ENCODE measurements around the gene ANXA2R. TPM values are rescaled to one million over a fixed set of nuclear protein-coding genes. Genes with fewer than 3 reads are reported as not detected.

ANXA2R gene
- total RNA-seq (2011; cell fraction: chromatin; rRNA removed; ENCODE audit: low replicate concordance), result 22.1 and 27.2 TPM in 2 replicates
- total RNA-seq (2011; cell fraction: nucleolus; rRNA removed), result 17.0 and 20.7 TPM in 2 replicates
- total RNA-seq (2011; cell fraction: nucleoplasm; rRNA removed), result 21.3 and 21.4 TPM in 2 replicates
- total RNA-seq (2014; rRNA removed) (3.4 and 3.5 TPM in 2 replicates), total RNA-seq (2014; rRNA removed; fragmentation: Illumina TruSeq; extraction: Trizol) (2.8 and 3.4 TPM in 2 replicates), total RNA-seq (2015; rRNA removed; fragmentation: Illumina TruSeq; extraction: Trizol) (3.4 and 3.5 TPM in 2 replicates), total RNA-seq (2021) (3.9 and 4.3 TPM in 2 replicates), polyA plus RNA-seq (2011; rRNA removed) (2.3 and 2.7 TPM in 2 replicates), polyA plus RNA-seq (2014; fragmentation: Illumina TruSeq; extraction: Trizol) (2.3 and 3.4 TPM in 2 replicates), polyA plus RNA-seq (2014; fragmentation: Nextera tagmentation; extraction: Ambion mirVana) (1 to 10 TPM; 2.1 to 3.5 TPM), polyA plus RNA-seq (2014; rRNA removed) (4.8 and 7.5 TPM in 2 replicates), polyA minus RNA-seq (2011; rRNA and poly(A)+ RNA removed) (5.8 and 6.1 TPM in 2 replicates), Bru-seq, nascent RNA (percentile 89 among the genes with signal in this experiment), BruChase-seq, experiment 1, labeled RNA remaining after a 2-hour chase (percentile 82 among the genes with signal in this experiment), BruChase-seq, experiment 2, labeled RNA remaining after a 6-hour chase (percentile 81 among the genes with signal in this experiment)
- 2.6 and 3.1 TPM in 2 replicates for polyA plus RNA-seq (2011; cell fraction: cytosol; rRNA removed)
- polyA plus RNA-seq (2011; cell fraction: nucleus; rRNA removed), result 6.1 and 8.3 TPM in 2 replicates
- polyA plus RNA-seq (2012), result 3.4 and 6.0 TPM in 2 replicates
- polyA minus RNA-seq (2011; cell fraction: cytosol; rRNA and poly(A)+ RNA removed), result 0.48 and 1.8 TPM in 2 replicates
- 15.4 and 18.3 TPM in 2 replicates for polyA minus RNA-seq (2011; cell fraction: nucleus; rRNA and poly(A)+ RNA removed)
- long read RNA-seq, experiment 1, transcript ANXA2R-202 (1 exons, 1,265 nt), result major isoform, 6 of 6 reads
- long read RNA-seq, experiment 1, partial matches to known transcripts, result 0 of 6 reads
- long read RNA-seq, experiment 1, other reads (novel, unspliced or antisense), result 0 of 6 reads
- long read RNA-seq, experiment 2, partial matches to known transcripts, result 0 of 3 reads
- long read RNA-seq, experiment 2, other reads (novel, unspliced or antisense), result 0 of 3 reads
- long read RNA-seq, experiment 3, partial matches to known transcripts, result 0 of 2 reads
- long read RNA-seq, experiment 3, other reads (novel, unspliced or antisense), result 1 of 2 reads

DNA sequence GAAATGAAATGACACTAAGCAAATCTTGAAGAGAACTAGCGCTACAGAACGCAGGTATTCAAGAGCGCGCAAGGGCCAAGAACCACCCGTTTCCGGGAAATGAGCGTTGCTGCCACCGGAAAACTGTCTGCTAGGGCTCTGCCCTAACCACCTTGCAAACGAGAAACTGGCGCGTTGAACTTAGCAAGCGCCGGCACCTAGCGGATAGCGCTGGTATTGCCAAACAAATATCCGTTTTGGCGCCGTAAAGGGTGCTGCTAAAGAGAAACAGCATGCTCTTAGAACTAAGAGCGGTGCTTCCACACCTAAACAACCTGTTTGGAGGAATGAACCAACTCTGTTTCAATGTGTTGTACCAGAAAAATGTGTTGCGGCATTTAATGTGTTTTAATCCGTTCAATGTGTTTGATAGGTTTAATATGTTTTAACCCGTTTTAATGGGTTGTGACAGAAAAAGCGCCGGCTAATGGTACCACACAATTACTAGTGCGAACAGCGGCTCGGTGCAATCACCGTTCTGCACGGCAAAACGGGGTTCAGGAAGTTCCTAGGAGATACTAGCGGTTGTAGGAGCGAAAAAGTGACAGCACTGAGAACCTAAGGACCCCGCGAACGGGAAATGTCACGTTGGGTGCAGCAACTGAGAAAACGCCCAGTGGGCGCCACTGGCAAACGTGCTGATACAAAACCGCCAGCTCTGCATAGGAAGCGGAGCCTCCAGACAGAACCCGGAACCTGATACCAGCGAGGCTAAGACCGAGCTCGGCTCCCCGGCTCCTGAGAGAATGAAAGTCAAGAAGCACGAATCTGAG lies at the start of gene ANXA2R:
Gene ANXA2R, minus strand, starts transcription at position 33 of the 812 bp plus-strand sequence. CDS start 273 bp downstream, outside the sequence.
- peaks cover 13% of the 10 kb centered on the region; the same call in 2 of the 3 replicates for H3K36me3 ChIP-seq (ENCODE audit: control insufficient read depth, insufficient read depth, low read length)
- FAIRE-seq, result peak; percentile 96
- TF ChIP-seq UBTF (IDR thresholded peaks at IDR 0.05; ENCODE audit: borderline replicate concordance in 1 of 2, low read depth in 2 of 2, low read length in 2 of 2), result peak; percentile 76 to 89; a peak in 3 of 4 replicates
- TF ChIP-seq ATF1 (CRISPR knock-in tag; IDR thresholded peaks at IDR 0.05), result no peak
- peak; percentile 57; the same call in 1 of the 2 replicates for TF ChIP-seq ATF1 (tag; IDR thresholded peaks at IDR 0.05)
- no peak; the same call in 1 of the 2 replicates for TF ChIP-seq MIER1 (IDR thresholded peaks at IDR 0.05; ENCODE audit: low read depth)
- TF ChIP-seq ZNF311 (CRISPR knock-in tag; IDR thresholded peaks at IDR 0.05), result no peak
- TF ChIP-seq TAF7 (tag; IDR thresholded peaks at IDR 0.05), result no peak
- TF ChIP-seq, protein P1, sequence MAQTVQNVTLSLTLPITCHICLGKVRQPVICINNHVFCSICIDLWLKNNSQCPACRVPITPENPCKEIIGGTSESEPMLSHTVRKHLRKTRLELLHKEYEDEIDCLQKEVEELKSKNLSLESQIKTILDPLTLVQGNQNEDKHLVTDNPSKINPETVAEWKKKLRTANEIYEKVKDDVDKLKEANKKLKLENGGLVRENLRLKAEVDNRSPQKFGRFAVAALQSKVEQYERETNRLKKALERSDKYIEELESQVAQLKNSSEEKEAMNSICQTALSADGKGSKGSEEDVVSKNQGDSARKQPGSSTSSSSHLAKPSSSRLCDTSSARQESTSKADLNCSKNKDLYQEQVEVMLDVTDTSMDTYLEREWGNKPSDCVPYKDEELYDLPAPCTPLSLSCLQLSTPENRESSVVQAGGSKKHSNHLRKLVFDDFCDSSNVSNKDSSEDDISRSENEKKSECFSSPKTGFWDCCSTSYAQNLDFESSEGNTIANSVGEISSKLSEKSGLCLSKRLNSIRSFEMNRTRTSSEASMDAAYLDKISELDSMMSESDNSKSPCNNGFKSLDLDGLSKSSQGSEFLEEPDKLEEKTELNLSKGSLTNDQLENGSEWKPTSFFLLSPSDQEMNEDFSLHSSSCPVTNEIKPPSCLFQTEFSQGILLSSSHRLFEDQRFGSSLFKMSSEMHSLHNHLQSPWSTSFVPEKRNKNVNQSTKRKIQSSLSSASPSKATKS (CRISPR knock-in tag; IDR thresholded peaks at IDR 0.05), result no peak
- no peak for TF ChIP-seq RBM15 (IDR thresholded peaks at IDR 0.05; ENCODE audit: insufficient read depth, low read length)
- 0 out of 2 replicates have a peak, but pooled peaks have one; percentile 8 for TF ChIP-seq TEAD4 (IDR thresholded peaks at IDR 0.05; ENCODE audit: low read length)
- no peak for TF ChIP-seq TEAD4 (CRISPR knock-in tag; IDR thresholded peaks at IDR 0.05; ENCODE audit: borderline replicate concordance)

More for the DNA sequence above, at the start of gene ANXA2R:
- peak within 1 kb of the TSS; percentile 93 for H2AFZ ChIP-seq (ENCODE audit: low read depth, low read length)
- WGBS (ENCODE audit: insufficient coverage, low coverage, missing lambda C conversion rate), result under 1% methylated on average over 47 of the region's 47 CpGs
- POLR2A ChIA-PET, result interaction anchor here (0.7 to 4.3 kb wide), 17 partner anchors 14 to 518 kb away, joined by 3 to 38 read pairs (median 3); partner anchors contain the start of genes TMEM267 and ZNF131
- no peaks in the 10 kb centered on the region for H4K20me1 ChIP-seq (replicated peaks; ENCODE audit: control insufficient read depth, insufficient read depth, low read length)
- ATAC-seq, result peak; percentile 61
- CTCF ChIA-PET (ENCODE audit: low intra/inter-chr PET ratio), result interaction anchor here (0.8 to 3.1 kb wide), 14 partner anchors 16 to 349 kb away, joined by 3 to 20 read pairs (median 6); no protein-coding TSS in a partner anchor
- H3K9ac ChIP-seq (ENCODE audit: insufficient read depth in 1 of 2, low read depth in 2 of 2, low read length in 2 of 2), result peak within 1 kb of the TSS; percentile 88 to 90
- peaks cover 6 to 39% of the 10 kb centered on the region in 2 experiments; a peak in 4 of 5 replicates for H3K4me1 ChIP-seq (replicated peaks in 1 of 2; ENCODE audit: control insufficient read depth in 2 of 2, insufficient read depth in 2 of 2, low read length in 2 of 2)
- H3K9me1 ChIP-seq (ENCODE audit: control insufficient read depth, insufficient read depth, low read length), result no peaks in the 10 kb centered on the region
- H3K27ac ChIP-seq (ENCODE audit: extremely low read depth, low read depth, low read length), result peak within 1 kb of the TSS; percentile 94
- in situ Hi-C loops (cut with MboI), result loop anchor here (5.0 kb wide), 1 partner anchor 133 kb away; no protein-coding TSS in a partner anchor
- peak within 1 kb of the TSS; percentile 91 for H3K4me2 ChIP-seq (ENCODE audit: insufficient read depth, low read length)
- H3K9me3 ChIP-seq (replicated peaks; ENCODE audit: control insufficient read depth, insufficient read depth, low read depth, low read length), result no peaks in the 10 kb centered on the region; the same call in 1 of the 2 replicates
- peaks cover 82% of the 10 kb centered on the region for H3K79me2 ChIP-seq (ENCODE audit: control insufficient read depth, insufficient read depth, low read length)
- intact Hi-C loops (cut with micrococcal nuclease), result loop anchor here (1.0 to 10.0 kb wide), 8 partner anchors 25 to 456 kb away; partner anchors contain the start of genes CCDC152 and TMEM267
- peak; percentile 44 to 99 (median 58) for DNase-seq (ENCODE audit: extremely low read depth in 1 of 4, low spot score in 3 of 4)
- no TSS peak for BruUV-seq (replicated peaks)
- peak within 1 kb of the TSS; percentile 49 for H3K4me3 ChIP-seq
- H3K27me3 ChIP-seq (ENCODE audit: control insufficient read depth in 2 of 2, insufficient read depth in 2 of 2, low read length in 2 of 2), result no peaks in the 10 kb centered on the region

All from K562 (cell line).